HuH-7.5 (cell line): ENCODE results near the gene CPT1B.
"Not testable (repeated sequence)": the region's sequence is repeated elsewhere in the genome, so short reads cannot be mapped to it uniquely, and the experiment has no call there.

Source experiments
- DNase-seq: peaks from one replicate; pipeline ENCODE4 v3.0.0; 2011; ENCODE audit warnings: low spot score

The CPT1B gene

DNA sequence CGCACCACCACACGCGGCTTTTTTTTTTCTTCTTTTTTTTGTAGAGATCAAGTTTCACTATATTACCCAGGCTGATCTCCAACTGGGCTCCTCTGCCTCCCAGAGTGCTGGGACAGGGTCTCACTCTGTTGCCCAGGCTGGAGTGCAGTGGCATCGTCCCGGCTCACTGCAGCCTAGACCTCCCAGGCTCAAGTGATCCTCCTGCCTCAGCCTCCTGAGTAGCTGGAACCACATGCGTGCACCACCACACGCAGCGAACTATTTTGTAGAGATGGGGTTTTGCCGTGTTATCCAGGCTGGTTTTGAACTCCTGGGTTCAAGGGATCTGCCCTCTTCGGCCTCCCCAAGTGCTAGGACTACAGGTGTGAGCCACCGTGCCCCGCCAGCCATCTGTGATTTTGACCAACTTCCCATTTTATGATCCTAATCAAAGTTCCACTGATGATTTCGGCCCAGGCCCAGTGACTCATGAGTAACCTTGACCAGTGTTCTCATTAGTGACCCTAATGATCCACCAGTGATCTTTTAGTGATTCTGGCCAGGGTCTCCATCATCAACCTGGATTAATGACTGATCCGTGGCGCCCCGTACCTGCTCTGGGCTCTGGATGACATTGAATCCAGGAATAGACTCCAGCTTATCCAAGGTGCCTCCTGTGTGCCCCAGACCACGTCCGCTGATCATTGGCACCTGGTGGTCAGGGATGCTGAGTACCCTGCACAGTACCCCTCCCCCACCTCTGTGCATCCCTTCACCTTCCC, 50.1 kb downstream of the CPT1B start:
- no peak for DNase-seq

DNA sequence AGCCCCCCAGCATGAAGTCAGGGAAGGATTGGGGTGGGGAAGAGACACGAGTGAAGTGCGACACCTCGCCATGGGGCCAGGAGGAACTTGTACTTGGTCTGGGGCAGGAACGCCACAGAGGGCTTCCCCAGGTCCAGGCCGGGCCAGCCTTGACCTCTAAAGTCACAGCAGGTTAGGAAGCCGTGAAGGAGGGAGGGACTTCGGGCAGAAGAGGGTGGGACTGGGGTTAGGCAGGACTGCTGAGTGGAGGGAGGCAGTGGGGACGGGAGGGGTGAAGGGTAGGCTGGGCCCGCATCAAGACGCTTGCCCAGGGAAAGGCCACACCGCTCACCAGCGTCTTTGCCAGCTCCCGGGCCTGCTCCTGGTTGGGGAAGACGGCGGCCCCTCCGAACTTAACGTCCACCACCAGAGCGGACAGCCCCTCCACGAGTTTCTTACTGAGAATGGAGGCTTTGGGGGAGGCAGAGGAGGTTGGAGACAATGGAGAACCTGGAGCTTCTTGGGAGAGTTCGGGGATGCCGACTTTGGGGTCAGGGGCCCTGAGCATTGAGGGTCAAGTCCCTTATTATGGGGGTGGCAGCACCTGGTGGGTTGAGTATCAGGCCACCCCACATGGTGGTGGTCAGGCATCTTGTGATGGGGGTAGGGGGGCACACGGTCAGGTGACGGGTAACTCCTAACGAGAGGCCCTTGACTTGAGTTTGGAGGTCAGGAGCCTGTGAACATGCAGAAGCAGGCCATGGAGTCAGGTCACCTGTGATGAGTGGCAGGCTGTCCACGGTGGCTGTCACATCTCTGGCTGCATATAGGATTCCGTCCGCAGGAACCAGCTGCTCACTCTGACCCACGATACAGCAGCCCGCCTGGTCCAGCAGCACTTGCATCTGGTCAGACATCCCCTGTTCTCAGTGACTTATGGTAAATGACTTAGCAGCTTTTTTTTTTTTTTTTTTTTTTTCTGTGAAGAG, 51.1 kb downstream of the CPT1B start:
- DNase-seq = peak; percentile 96

DNA sequence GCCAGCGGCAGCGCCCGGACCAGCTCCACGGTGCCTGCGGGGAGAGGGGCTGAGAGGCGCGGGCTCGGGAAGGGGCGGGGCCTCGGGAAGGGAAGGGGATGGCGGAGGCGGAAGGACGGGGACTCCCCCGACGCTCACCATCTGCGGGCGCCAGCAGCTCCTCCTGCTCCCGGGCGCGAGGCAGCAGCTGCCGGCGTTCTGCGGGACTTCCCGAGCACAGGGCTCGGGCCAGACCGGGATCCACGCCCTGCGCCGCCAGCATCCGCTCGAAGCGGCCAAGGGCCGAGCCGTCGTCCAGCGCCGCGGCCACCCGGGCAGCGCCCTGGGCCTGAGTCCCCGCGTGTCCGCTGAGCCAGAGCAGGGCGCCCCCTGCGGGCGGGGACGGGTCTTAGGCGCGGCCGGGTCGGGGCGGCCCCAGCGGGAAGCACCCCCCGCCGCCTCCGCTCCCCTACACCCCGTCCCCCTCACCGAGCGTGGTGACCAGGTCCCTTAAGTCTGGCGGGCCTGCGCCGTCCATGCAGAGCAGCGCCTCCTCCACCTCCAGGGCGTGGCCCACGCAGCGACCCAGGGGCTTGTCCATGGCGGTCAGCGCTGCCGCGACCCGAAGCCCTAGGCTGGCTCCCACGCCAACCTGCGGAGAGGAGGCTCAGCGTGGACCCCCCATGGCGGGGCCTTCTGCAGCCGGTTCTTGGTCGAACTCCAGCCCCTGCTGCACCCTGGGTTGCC, 52.0 kb downstream of the CPT1B start:
- DNase-seq = peak; percentile 92

DNA sequence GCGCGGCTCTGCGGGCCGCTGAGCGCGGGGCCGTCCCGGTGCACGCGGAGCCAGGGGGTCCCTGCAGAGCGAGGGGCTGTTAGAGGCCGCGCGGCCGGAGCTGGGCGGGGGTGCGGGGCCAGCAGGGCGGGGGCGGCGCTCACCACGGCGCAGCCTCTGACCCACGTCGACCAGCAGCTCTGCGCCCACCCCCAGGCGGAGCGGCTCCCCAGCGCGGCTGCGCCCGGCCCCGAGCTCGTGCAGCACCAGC, 52.4 kb downstream of the CPT1B start:
- no peak for DNase-seq

DNA sequence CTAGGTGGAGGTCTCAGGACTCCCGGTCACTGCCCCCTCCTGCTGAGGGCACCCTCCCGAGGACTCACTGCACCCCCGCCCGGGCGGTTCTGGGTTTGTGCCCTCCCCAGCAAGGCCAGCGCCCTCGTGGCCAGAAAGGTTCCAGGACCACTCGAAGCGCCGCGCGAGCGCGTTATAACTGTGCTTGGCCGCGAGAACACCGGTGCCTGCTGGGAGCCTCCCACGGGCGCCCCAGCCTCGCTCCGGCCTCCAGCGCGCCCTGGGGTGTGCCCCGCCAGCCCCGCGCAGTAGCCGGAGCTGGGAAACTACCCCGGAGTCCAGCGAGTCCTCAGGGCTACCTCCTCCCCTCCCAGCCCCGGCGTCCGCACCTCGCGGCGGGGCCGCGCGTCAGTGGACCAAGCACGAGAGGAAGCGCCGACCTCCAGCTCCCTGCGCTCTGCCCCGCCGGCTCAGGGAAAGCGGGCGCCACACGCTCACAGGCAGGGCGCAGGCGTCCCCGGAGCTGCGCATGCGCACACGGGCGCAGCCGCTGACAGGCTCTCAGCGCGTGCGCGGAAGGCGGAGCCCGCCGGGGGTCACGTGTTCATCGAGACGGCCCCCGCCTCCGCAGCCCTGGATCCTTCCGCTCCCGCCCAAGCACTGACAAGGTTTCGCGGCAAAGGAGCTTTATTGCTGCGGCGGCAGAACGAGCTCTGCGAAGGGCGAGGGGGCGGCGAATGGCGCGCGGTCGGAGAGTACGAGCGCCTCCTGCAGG, 52.9 kb downstream of the CPT1B start, which contains the start of gene SCO2:
Gene SCO2, minus strand, starts transcription at position 495 of the 754 bp plus-strand sequence. CDS start 1,187 bp downstream, outside the sequence.
- peak; percentile 100 for DNase-seq

GRCh38 chr22:50524676-50525103, 53.5 kb downstream of the CPT1B start:
- peak; percentile 88 for DNase-seq

DNA sequence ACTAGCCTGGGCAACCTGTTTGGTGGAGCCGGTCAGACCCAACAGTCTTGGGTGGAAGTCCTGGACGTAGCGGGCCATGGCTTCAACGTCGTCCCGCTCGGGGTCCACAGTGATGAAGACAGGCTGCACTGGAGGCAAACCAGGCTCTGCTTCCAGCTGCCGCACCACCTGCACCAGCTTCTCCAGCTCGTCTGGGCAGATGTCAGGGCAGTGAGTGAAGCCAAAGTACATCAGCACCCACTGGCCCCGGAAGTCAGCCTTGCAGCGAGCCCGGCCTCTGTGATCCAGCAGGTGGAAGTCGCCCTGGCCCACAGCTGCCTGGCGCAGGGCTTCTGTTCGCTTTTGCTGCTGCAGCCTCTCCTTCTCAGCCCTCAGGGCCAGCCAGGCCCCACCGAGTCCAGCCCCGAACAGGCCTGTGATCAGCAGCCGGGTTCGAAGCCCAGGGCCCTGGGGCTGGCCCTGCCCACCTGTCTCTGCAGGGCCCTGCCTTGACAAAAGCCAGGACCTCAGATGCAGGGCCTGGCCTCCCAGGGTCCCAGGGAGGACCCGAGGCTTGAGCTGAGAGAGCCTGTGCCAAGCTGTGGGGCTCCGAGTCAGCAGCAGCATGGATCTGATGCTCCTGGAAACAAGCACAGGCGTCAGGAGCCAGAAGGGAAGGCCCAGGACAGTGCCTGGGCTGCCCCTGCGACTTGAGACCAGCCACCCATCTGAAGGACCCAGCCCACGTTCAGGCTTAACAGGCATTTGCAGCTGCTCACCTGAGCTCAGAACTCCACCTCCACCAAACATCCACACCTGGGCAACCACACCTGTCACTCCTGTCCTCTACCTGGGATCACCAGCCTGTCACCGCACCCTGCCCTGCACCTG, 54.2 kb downstream of the CPT1B start:
- no peak for DNase-seq

DNA sequence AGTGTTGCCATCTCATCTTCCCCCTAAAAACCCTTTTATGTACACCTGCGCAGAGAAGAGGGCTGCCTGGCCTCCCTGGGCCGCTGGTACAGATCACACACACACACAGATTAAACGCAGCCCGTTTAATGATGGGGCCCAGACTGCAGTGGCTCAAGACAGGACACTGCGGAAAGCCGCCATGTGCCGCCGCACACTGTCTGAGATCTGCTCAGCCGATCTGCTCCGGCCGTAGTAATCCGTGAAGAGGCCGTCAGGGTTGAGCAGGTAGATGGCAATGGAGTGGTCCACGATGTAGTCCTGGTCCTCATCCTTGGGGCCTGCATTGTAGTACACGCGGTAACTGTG, 54.8 kb downstream of the CPT1B start:
- DNase-seq = no peak

GRCh38 chr22:50522806-50523438, 55.3 kb downstream of the CPT1B start:
- no peak for DNase-seq

GRCh38 chr22:50522208-50522805, 55.9 kb downstream of the CPT1B start:
- no peak for DNase-seq

GRCh38 chr22:50521710-50522109, 56.5 kb downstream of the CPT1B start:
- no peak for DNase-seq

- no peak for DNase-seq
Measured at GRCh38 chr22:50520826-50521453, 57.3 kb downstream of the CPT1B start.

GRCh38 chr22:50520184-50520583, 58.0 kb downstream of the CPT1B start:
- not testable (repeated sequence) for DNase-seq

- no peak for DNase-seq
Measured at GRCh38 chr22:50519151-50519550, 59.1 kb downstream of the CPT1B start.
